Natural killer cell treated with Interleukin-12 subunit alpha and Interleukin-12 subunit beta and Interleukin-15 and Interleukin-18, amount 100 ng/mL, for 72 hours (primary cell): ENCODE data around the gene GRAP2. TPM values are rescaled to one million over a fixed set of nuclear protein-coding genes. Genes with fewer than 3 reads are reported as not detected.

ENCODE experiments used
- ATAC-seq, 2 donors: fragments of 150-1000 bp; cut with Tn5 transposase in 1 of 2; sonication (Bioruptor Pico), chemical (Tn5 transposase) in 1 of 2; 2 replicates each; pipeline ENCODE4 v1.10.0; 2021
- DNase-seq: peaks from one replicate; pipeline ENCODE4 v3.0.0; 2022; ENCODE audit warnings: low spot score
- H3K27ac Mint-ChIP-seq, 2 donors: 1 replicate in 1 of 2; 2 replicates in 1 of 2; pipeline ENCODE4 v1.8.0; 2022; ENCODE audit warnings: mixed read lengths in 2 of 2, mild to moderate bottlenecking in 1 of 2, moderate library complexity in 1 of 2
- H3K27me3 Mint-ChIP-seq, 2 donors: 1 replicate in 1 of 2; 2 replicates in 1 of 2; pipeline ENCODE4 v1.8.0; 2022; ENCODE audit warnings: mixed read lengths in 2 of 2
- H3K36me3 Mint-ChIP-seq: one replicate; pipeline ENCODE4 v1.8.0; 2022; ENCODE audit warnings: mixed read lengths
- H3K4me1 Mint-ChIP-seq, 2 donors: 1 replicate in 1 of 2; 2 replicates in 1 of 2; pipeline ENCODE4 v1.8.0; 2022; ENCODE audit warnings: low read depth in 2 of 2, mixed read lengths in 2 of 2, mild to moderate bottlenecking in 1 of 2
- H3K4me3 Mint-ChIP-seq: one replicate; pipeline ENCODE4 v1.8.0; 2022; ENCODE audit warnings: mixed read lengths
- H3K9me3 Mint-ChIP-seq: 2 replicates; pipeline ENCODE4 v1.8.0; 2022; ENCODE audit warnings: mixed read lengths
- total RNA-seq, 2 donors: library from RNA; stranded (reverse); gene quantifications; one replicate each; pipeline ENCODE4 v1.2.3, GENCODE V29; 2022

GRAP2 gene
- total RNA-seq, 2 donors from 2014 or later = 13.2 to 36.4 TPM

DNA sequence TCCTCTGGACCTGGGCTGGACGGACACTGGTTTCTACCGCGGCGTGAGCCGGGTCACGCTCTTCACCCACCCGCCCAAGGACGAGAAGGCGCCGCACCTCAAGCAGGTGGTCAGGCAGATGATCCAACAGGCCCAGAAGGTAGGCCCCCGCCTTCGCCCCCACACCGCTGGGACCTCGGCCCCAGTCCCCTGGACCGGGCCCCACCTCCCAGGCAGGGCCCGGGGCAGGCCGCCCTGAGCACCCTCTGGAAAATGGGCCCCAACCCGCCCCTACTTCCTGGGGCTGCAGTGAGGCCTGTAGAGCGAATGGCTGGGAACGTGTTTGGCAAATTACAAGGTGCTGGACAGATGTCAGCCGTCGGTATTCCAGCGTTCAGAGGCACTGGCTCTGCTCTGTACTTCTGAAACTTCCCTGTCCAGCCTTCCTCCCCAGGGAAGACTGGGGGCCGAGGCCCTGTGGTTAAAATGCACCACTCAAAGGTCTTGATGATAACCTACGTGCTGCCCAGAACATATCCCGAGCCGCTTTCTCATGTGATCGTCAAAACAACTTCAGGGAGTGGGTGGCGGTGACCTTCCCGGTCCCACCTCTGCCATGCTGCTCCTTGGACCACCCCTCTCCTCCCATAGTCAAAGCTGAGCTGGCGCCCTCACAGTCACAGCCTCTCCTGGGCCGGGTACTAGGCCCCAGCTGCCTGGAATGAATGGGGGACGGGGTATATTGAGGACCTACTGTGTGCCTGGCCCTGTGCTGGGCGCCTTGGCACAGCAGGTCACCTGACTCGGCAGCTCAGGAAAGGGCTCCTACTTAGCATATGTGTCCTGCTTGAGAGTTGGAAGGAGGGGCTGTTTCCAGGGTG is 94.7 kb downstream of the GRAP2 start:
- ATAC-seq (peak in 1 of 2 donors; percentile 2), DNase-seq (no peak)
- no peaks in the 10 kb centered on the region for H3K36me3 Mint-ChIP-seq
- peaks cover 0 to 6% of the 10 kb centered on the region in 2 donors for H3K4me1 Mint-ChIP-seq
- H3K27me3 Mint-ChIP-seq = peaks cover 27 to 31% of the 10 kb centered on the region in 2 donors
- H3K9me3 Mint-ChIP-seq = no peaks in the 10 kb centered on the region
- peak overlapping the region; percentile 8 for H3K4me3 Mint-ChIP-seq
- no peak overlapping the region for H3K27ac Mint-ChIP-seq

DNA sequence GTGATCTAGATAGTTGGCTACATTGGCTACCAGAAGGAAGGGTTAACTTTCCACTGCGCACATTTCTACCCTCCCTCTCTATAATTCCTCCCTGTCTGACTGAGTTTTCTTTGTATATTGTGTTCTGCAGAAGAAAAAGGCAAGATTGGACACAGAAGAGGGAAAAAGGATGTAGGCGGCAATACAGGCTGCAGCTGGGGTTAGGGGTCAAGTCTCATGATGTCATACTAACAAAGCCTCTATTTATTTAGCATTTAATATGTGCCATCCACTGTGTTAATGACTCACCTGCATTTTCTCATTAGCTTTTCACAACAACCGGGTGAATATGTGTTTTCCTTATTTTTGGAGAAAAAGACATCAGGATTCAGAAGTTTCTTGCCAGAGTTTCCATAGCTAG is 95.8 kb downstream of the GRAP2 start:
- Mint-ChIP-seq H3K27ac (no peak overlapping the region), H3K27me3 (peaks cover 24 to 29% of the 10 kb centered on the region in 2 donors), H3K4me1 (peaks cover 0 to 6% of the 10 kb centered on the region in 2 donors), H3K9me3 (no peaks in the 10 kb centered on the region), H3K4me3 (no peak overlapping the region), H3K36me3 (no peaks in the 10 kb centered on the region)
- ATAC-seq (no peak), DNase-seq (no peak)

DNA sequence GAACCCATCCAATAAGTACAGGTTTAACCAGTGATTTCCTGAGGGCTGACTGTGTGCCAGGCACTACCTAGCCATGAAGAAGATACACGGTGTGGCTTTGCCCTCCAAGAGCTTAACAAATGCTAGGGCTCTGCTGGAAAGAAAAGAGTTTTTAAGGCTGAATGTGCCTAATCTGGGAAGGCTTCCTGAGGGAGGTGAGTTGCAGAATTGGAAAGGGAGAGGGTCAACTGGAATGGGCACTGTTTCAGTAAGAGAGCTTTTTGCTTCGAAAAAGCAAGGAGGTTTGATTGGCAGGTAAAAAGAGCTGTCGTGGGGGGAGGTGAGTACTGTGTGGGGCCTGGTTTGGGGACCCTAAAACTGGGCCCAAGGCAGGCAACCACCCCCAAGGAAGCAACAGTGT is 96.5 kb downstream of the GRAP2 start:
- no peak for ATAC-seq
- no peak overlapping the region for H3K27ac Mint-ChIP-seq
- no peaks in the 10 kb centered on the region for H3K9me3 Mint-ChIP-seq
- DNase-seq = no peak
- H3K4me3 Mint-ChIP-seq = no peak overlapping the region
- H3K27me3 Mint-ChIP-seq = peaks cover 18 to 29% of the 10 kb centered on the region in 2 donors
- H3K4me1 Mint-ChIP-seq = peaks cover 0 to 6% of the 10 kb centered on the region in 2 donors
- no peaks in the 10 kb centered on the region for H3K36me3 Mint-ChIP-seq

DNA sequence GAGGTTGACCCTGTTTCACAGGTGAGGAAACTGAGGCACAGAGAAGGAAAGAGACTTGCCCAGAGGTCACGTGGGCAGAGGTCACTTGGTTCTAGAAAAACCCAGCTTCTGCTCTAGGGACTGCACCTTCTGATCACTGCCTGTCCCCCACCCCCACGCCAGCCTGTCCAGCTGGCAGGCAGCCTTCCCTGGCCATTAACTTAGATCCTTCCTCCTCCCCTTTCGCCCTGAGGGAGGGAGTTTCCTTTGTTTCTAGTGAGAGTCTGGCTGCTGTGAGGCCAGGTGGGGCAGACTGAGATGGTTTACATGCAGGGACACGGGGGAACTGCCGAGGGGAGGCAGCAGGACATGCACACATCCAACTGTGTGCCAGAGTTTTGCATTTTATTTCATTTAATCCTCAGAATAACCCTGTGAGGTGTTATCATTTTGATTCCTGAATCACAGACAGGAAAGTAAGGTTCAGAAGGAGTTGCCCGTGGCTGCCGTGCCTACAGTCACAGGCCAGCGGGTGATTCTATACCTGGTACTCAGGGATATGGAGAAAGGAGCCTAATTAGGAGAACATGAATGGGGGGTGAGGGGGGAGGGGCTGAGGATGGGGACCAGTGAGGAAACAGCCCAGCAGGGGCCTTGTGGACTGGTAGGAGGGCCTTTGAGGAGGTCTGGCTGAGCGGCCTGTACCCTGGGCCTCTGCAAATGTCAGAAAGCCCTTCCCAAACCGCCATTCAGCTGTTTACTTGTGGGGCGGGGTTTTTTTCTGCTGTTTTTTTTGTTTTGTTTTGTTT is 97.2 kb downstream of the GRAP2 start:
- ATAC-seq (no peak), DNase-seq (peak; percentile 44)
- H3K9me3 Mint-ChIP-seq = no peaks in the 10 kb centered on the region
- no peak overlapping the region for H3K4me3 Mint-ChIP-seq
- H3K36me3 Mint-ChIP-seq = no peaks in the 10 kb centered on the region
- H3K27me3 Mint-ChIP-seq = peaks cover 11 to 24% of the 10 kb centered on the region in 2 donors
- H3K27ac Mint-ChIP-seq = no peak overlapping the region
- peaks cover 0 to 6% of the 10 kb centered on the region in 2 donors for H3K4me1 Mint-ChIP-seq

DNA sequence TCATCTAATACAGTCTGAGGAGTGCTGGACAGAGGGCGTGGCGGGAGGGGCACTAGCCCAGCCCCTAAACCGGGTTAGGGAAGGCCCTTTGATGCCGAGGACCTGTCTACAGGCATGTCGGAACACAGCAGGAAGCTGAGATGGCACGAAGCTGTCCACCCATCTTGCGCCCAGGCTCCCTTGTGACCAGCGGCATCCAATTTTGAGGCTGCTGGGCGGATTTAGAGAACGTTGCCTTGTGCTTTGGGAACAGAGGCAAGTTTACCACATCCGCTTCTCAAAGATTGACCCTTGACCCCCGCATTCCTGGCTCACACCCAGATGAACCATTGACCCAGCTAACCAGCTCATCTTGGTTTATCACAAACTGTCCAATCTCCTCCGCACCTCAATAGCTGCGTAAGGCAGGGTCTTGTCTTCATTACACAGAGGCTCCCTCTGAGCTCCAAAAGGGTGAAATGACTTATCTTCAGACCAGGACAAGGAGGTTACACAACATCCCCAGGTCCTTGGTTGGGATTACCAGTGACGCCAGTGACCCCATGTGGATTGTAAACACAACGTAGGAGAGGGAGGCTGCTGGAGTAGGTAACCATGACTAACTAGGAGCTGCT is 98.4 kb downstream of the GRAP2 start:
- no peaks in the 10 kb centered on the region for H3K36me3 Mint-ChIP-seq
- ATAC-seq = no peak
- H3K9me3 Mint-ChIP-seq = no peaks in the 10 kb centered on the region

DNA sequence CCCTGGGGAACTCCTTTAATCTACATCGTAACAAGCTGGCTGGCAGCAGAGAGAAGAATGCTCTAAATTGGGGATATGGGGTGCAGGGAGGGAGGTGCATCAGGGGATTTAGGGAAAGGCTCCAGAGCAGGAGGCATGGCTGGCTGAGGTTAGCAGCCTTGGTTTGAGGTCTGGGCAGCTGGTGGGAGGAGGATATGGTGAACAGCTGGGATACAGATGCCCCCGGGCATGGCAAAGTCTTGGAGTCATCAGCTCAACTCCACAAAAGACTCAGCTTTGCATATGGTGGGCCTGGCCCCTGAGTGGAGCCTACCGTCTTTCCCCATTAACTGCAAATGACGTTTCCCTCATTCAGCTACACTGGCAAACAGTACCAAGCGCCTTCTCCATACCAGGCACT is 99.3 kb downstream of the GRAP2 start:
- no peak overlapping the region for H3K4me3 Mint-ChIP-seq
- H3K9me3 Mint-ChIP-seq = no peaks in the 10 kb centered on the region
- DNase-seq (peak; percentile 20), ATAC-seq (no peak)
- no peaks in the 10 kb centered on the region for H3K36me3 Mint-ChIP-seq
- peaks cover 0 to 16% of the 10 kb centered on the region in 2 donors for H3K27me3 Mint-ChIP-seq
- peak overlapping the region in 1 of 2 donors; percentile 12 for H3K27ac Mint-ChIP-seq
- H3K4me1 Mint-ChIP-seq = no peaks in the 10 kb centered on the region

More for the DNA sequence above, 98.4 kb downstream of the GRAP2 start:
- Mint-ChIP-seq H3K27me3 (peaks cover 0 to 16% of the 10 kb centered on the region in 2 donors), H3K4me3 (no peak overlapping the region), H3K4me1 (no peaks in the 10 kb centered on the region), H3K27ac (peak overlapping the region in 1 of 2 donors; percentile 12)
- peak; percentile 54 for DNase-seq

DNA sequence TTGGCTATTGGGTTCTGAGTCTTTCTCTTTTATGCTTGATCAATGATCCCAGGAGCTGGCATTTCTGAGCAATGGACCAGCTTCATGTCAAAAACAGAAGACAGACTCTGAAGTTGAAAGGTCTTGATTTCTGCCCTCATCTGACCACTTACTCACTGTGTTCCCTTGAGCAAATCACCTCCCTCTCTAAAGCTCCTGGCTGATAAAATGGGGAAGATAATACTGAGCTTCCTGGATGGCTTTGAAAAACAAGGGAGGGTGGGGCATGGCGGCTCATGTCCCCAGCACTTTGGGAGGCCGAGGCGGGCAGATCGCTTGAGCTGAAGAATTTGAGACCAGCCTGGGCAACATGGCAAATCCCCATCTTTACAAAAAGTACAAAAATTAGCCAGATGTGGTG is 100.2 kb downstream of the GRAP2 start:
- H3K4me3 Mint-ChIP-seq = no peak overlapping the region
- H3K9me3 Mint-ChIP-seq = no peaks in the 10 kb centered on the region
- peak; percentile 44 for DNase-seq
- H3K4me1 Mint-ChIP-seq = no peaks in the 10 kb centered on the region
- H3K27me3 Mint-ChIP-seq = peaks cover 0 to 16% of the 10 kb centered on the region in 2 donors
- ATAC-seq = no peak
- no peaks in the 10 kb centered on the region for H3K36me3 Mint-ChIP-seq
- no peak overlapping the region for H3K27ac Mint-ChIP-seq

DNA sequence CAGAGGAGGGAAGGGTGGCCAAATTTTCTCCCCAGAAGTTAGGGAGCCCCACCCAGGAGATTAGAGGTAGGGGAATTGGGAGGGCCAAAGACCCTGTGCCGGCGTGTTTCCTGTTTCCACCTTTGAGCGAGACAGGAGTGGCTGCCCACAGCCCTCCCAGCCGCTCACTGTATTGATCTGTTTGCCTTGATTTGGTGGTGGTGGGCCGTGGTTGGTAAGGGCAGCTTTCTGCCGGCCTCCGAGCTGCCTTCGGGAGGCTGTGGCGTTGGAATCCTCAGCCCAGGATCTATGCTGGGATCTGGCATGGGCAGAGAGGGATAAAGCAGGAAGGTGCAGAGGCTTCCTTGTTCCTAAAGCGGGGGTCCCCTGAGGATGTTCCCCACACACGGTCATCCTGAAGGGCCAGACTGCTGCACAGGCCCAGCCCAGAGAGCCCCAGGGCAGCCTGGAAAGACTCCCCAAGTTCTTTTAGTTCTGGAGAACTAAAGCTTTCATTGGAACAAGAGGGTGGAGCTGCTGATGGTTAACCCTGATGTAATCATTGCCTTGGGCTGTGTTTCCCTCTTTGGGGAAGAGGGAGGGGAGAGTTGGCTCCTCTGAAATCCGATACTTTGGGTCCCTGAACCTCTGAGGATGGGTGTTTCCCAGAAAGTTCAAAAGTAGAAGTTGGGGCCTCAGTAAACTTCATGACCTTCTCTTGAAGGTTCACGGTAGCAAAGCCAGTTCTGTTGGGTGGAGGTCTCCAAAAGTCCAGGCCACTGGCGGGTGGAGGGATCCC is 101.1 kb downstream of the GRAP2 start:
- H3K4me3 Mint-ChIP-seq = no peak overlapping the region
- H3K27me3 Mint-ChIP-seq = peaks cover 0 to 9% of the 10 kb centered on the region in 2 donors
- peak; percentile 54 for DNase-seq

DNA sequence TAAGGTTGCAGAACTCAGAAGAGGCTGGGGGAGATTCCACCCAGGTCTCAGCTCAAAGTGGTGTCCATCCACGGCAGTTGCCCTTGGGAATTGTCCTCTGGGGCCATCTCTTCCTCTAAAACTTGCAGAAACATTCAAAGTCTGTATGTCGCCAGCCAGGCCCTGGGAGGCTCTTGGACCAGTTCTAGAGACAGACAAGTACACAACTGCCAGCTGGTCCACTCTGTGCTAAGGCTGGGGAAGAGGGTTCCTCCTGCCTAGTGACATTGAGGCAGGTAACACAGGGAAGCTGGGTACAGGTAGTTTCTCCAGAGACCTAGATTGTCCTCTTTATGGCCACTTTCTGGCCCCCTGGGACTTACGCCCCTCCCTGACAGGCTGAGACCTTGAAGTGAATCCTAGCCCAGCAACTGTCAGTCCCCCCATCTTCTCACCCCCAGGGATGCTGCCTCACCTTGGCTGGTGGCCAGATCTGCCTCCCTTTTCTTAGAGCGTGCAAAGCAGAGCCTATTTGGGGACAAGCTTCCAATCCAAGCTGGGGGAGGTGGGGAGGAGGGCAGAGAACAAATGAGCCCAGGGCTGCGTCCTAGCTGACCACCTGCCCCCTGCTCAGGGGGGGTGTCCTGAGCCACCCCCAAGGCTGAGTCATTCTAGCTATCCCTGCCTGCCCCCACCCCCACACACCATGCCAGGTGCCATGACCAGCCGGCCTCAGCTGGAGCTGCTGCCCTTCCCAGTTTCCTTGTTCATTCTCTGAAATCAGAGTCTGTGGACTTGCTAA is 102.2 kb downstream of the GRAP2 start:
- ATAC-seq (no peak), DNase-seq (peak; percentile 60)
- Mint-ChIP-seq H3K27me3 (peaks cover 9 to 12% of the 10 kb centered on the region in 2 donors), H3K4me1 (peaks cover 4 to 5% of the 10 kb centered on the region in 2 donors), H3K9me3 (no peaks in the 10 kb centered on the region), H3K27ac (no peak overlapping the region), H3K4me3 (no peak overlapping the region), H3K36me3 (no peaks in the 10 kb centered on the region)

More for the DNA sequence above, 101.1 kb downstream of the GRAP2 start:
- Mint-ChIP-seq H3K36me3 (no peaks in the 10 kb centered on the region), H3K4me1 (no peaks in the 10 kb centered on the region), H3K9me3 (no peaks in the 10 kb centered on the region), H3K27ac (no peak overlapping the region)
- no peak for ATAC-seq

DNA sequence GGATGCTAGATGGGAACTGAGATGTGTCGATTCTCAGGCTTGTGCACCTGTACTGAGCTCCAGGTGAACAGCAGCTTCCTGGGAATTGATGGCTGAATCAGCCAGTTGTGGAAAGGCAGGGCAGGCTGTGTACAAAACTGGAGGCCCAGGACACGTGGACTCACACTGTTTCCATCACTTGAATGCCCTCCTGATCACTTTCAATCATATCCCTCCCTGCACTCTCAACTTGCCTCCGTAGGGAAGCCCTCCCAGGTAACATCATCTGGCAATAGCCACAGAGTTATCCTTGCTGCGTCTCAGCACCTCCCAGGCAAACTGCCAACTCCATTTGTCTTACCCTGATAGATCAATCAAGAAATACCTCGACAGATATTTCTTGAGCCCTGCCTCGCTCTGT is 104.0 kb downstream of the GRAP2 start:
- Mint-ChIP-seq H3K9me3 (no peaks in the 10 kb centered on the region), H3K27me3 (peaks cover 21 to 27% of the 10 kb centered on the region in 2 donors), H3K4me3 (no peak overlapping the region), H3K4me1 (peaks cover 17 to 18% of the 10 kb centered on the region in 2 donors), H3K36me3 (no peaks in the 10 kb centered on the region), H3K27ac (no peak overlapping the region)
- DNase-seq (no peak), ATAC-seq (no peak)

DNA sequence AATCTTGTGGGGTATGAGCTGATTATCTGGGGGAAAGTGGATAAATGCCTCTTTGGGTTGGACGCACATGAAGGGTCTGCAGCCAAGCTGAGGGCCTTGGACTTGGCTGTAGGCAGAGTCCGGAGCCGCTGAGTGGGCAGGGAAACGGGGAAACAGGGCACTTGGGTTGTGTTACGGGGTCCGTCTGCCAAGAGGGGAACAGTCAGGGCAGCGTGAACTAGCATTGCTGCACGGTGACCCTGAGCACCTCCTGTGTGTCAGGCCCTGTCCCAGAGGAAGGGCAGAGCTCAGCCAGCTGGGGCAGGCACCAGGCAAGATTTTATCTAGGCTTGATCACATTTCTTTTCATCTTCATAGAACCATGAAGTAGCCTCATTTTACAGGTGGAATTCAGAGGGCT is 105.8 kb downstream of the GRAP2 start:
- peaks cover 25 to 28% of the 10 kb centered on the region in 2 donors for H3K27me3 Mint-ChIP-seq
- peaks cover 19% of the 10 kb centered on the region in 2 donors for H3K4me1 Mint-ChIP-seq
- H3K4me3 Mint-ChIP-seq = no peak overlapping the region
- H3K9me3 Mint-ChIP-seq = no peaks in the 10 kb centered on the region
- no peaks in the 10 kb centered on the region for H3K36me3 Mint-ChIP-seq
- no peak for ATAC-seq
- DNase-seq = no peak
- H3K27ac Mint-ChIP-seq = peak overlapping the region in 1 of 2 donors; percentile 32

DNA sequence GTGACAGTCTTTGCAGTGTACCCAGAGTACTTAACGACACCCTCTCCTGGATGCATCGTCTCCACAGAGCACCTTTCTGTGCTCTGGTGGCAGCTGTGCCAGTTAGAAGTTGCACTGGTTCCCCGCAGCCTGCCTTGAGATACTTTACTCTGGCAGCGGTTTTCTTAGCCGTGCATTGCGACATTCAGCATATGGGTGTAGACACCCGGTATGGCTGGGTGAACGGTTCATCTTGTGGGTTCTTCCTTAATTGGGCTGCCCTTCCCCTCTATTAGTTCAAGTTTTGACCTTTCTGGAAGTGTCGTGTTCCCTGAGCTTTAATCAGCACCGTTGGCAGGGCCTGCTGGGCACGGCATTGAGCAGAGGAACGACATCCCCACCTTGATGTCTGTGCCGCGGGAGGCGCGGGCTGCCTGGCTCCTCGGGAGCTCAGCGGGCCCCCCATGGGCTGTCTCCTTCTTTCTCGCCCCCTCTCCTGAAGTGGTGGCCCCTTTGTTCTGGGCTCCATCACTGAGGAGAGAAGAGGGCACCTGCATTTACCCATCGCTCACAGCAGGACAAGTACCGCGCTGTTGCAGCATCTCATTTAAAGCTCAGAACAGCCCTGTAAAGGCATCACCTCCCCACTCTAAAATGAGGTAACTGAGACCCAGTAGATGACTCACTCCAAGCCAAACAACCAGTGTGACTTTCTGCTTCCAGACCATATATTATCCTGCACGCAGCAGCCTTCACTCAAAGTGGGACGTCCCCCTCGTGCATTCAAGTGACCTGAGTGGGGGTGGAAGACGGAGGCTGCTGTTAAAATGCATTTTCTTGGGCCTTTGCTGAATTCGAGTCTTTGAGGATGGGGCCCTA is 107.2 kb downstream of the GRAP2 start:
- ATAC-seq (peak in 1 of 2 donors; percentile 36), DNase-seq (no peak)
- no peaks in the 10 kb centered on the region for H3K36me3 Mint-ChIP-seq
- peaks cover 19% of the 10 kb centered on the region in 2 donors for H3K4me1 Mint-ChIP-seq
- H3K9me3 Mint-ChIP-seq = no peaks in the 10 kb centered on the region
- H3K4me3 Mint-ChIP-seq = peak overlapping the region; percentile 48
- peak overlapping the region; percentile 72 to 84 for H3K27ac Mint-ChIP-seq
- peaks cover 30 to 34% of the 10 kb centered on the region in 2 donors for H3K27me3 Mint-ChIP-seq
